Fibroblast of gingiva (primary cell): ENCODE data around the gene NPY2R.

Source experiments
- DNase-seq: peaks from one replicate; pipeline ENCODE4 v3.0.0-alpha.2; 2011; ENCODE audit warnings: low read depth

NPY2R gene

GRCh38 chr4:155208258-155209054, at the start of gene NPY2R:
Gene NPY2R (plus strand): TSS chr4:155208636. CDS start chr4:155213940, 5,304 bp downstream.
- no peak for DNase-seq

GRCh38 chr4:155161357-155161756, 47.1 kb upstream of the NPY2R start:
- DNase-seq = no peak

- no peak for DNase-seq
These were observed 43.7 kb upstream of the NPY2R start for GRCh38 chr4:155164718-155165117.

- no peak for DNase-seq
These were observed 37.9 kb upstream of the NPY2R start for GRCh38 chr4:155170569-155170968.

- DNase-seq = no peak
These were observed 35.1 kb upstream of the NPY2R start for GRCh38 chr4:155173371-155173770.

GRCh38 chr4:155174668-155175067, 33.8 kb upstream of the NPY2R start:
- DNase-seq = no peak

GRCh38 chr4:155179216-155179615, 29.2 kb upstream of the NPY2R start:
- DNase-seq = no peak

- no peak for DNase-seq
These were observed 21.5 kb upstream of the NPY2R start for GRCh38 chr4:155186972-155187371.

- DNase-seq = no peak
These were observed 20.4 kb upstream of the NPY2R start for GRCh38 chr4:155187989-155188388.

GRCh38 chr4:155190099-155190498, 18.3 kb upstream of the NPY2R start:
- no peak for DNase-seq

GRCh38 chr4:155197757-155198156, 10.7 kb upstream of the NPY2R start:
- no peak for DNase-seq

- DNase-seq = peak; percentile 7
These were observed 740 bp upstream of the NPY2R start for GRCh38 chr4:155207534-155208257.

- DNase-seq = no peak
These were observed 11.6 kb downstream of the NPY2R start for GRCh38 chr4:155220025-155220424.

GRCh38 chr4:155227131-155227530, 18.7 kb downstream of the NPY2R start:
- DNase-seq = no peak

GRCh38 chr4:155228713-155229112, 20.3 kb downstream of the NPY2R start:
- no peak for DNase-seq

- DNase-seq = no peak
These were observed 24.0 kb downstream of the NPY2R start for GRCh38 chr4:155232432-155232831.

GRCh38 chr4:155234206-155234605, 25.8 kb downstream of the NPY2R start:
- DNase-seq = no peak

- no peak for DNase-seq
These were observed 29.1 kb downstream of the NPY2R start for GRCh38 chr4:155237567-155237966.

GRCh38 chr4:155241225-155241624, 32.8 kb downstream of the NPY2R start:
- DNase-seq = no peak

- DNase-seq = no peak
These were observed 33.2 kb downstream of the NPY2R start for GRCh38 chr4:155241664-155242063.

GRCh38 chr4:155245105-155245504, 36.7 kb downstream of the NPY2R start:
- DNase-seq = no peak

- peak; percentile 77 for DNase-seq
These were observed 39.8 kb downstream of the NPY2R start for GRCh38 chr4:155248002-155248896.
